HEK293 (cell line): ENCODE data around the gene SHLD2.
"Not testable (repeated sequence)": the region's sequence is repeated elsewhere in the genome, so short reads cannot be mapped to it uniquely, and the experiment has no call there.

Experiments used
- CTCF ChIA-PET: fragments of 350-600 bp; formaldehyde crosslinking; extraction: SDS; loops from one replicate; lab custom pipeline; 2021; ENCODE audit warnings: antibody characterized with exemption; lab: Yijun Ruan, JAX
- POLR2A ChIA-PET: fragments of 300-600 bp; formaldehyde crosslinking; extraction: SDS; loops from one replicate; lab custom pipeline; 2020; ENCODE audit warnings: antibody characterized with exemption, inconsistent platforms; lab: Yijun Ruan, JAX
- H3K27ac ChIP-seq: fragments of 200-500 bp; sonication (Bioruptor generic); 2 replicates; pipeline ENCODE4 v1.5.1; 2014; ENCODE audit warnings: low read depth, low read length, control low read depth, inconsistent platforms; ENCODE audit errors: extremely low read depth
- H3K36me3 ChIP-seq, 2 experiments: fragments of 200-500 bp in 1 of 2; sonication (Bioruptor generic) in 1 of 2; 1 replicate in 1 of 2; 2 replicates in 1 of 2; pipeline ENCODE4 v1.5.1; 2014 to 2017; ENCODE audit warnings: inconsistent platforms in 2 of 2, low read length in 2 of 2; ENCODE audit not compliant: control insufficient read depth in 2 of 2, insufficient read depth in 1 of 2
- H3K4me1 ChIP-seq: fragments of 200-500 bp; sonication (Bioruptor generic); 2 replicates; pipeline ENCODE4 v1.5.1; 2014; ENCODE audit warnings: mild to moderate bottlenecking, low read length, inconsistent platforms; ENCODE audit not compliant: control insufficient read depth, insufficient read depth
- H3K4me3 ChIP-seq: 2 replicates; pipeline ENCODE4 v1.5.1; 2011; ENCODE audit warnings: low read depth, mild to moderate bottlenecking, control low read depth, low read length, moderate library complexity
- H3K9me3 ChIP-seq: fragments of 200-500 bp; sonication (Bioruptor generic); 2 replicates; pipeline ENCODE4 v1.5.1; 2014; ENCODE audit warnings: low read depth, low read length, inconsistent platforms; ENCODE audit not compliant: control insufficient read depth, insufficient read depth
- PATZ1 ChIP-seq: fragments of 450-650 bp; formaldehyde crosslinking; IDR thresholded peaks from 2 replicates; pipeline ENCODE4 v1.5.1; 2016; ENCODE audit warnings: missing biosample characterization, missing genetic modification characterization
- ZFP37 ChIP-seq: fragments of 450-650 bp; formaldehyde crosslinking; IDR thresholded peaks from 2 replicates; pipeline ENCODE4 v1.5.1; 2016; ENCODE audit warnings: missing biosample characterization, missing genetic modification characterization
- ZNF132 ChIP-seq: fragments of 450-650 bp; formaldehyde crosslinking; IDR thresholded peaks from 2 replicates; pipeline ENCODE4 v1.5.1; 2017; ENCODE audit warnings: missing biosample characterization, missing genetic modification characterization, borderline replicate concordance
- ZNF140 ChIP-seq: fragments of 450-650 bp; formaldehyde crosslinking; IDR thresholded peaks from 2 replicates; pipeline ENCODE4 v1.5.1; 2016; ENCODE audit warnings: missing biosample characterization, missing genetic modification characterization
- ZNF335 ChIP-seq: fragments of 450-650 bp; formaldehyde crosslinking; conservative IDR thresholded peaks from 2 replicates; pipeline ENCODE4 v1.5.1; 2016; ENCODE audit warnings: missing biosample characterization, missing genetic modification characterization
- ZNF362 ChIP-seq: fragments of 450-650 bp; formaldehyde crosslinking; IDR thresholded peaks from 2 replicates; pipeline ENCODE4 v1.5.1; 2016; ENCODE audit warnings: missing biosample characterization, missing genetic modification characterization
- ZNF366 ChIP-seq: fragments of 450-650 bp; formaldehyde crosslinking; conservative IDR thresholded peaks from 2 replicates; pipeline ENCODE4 v1.5.1; 2016; ENCODE audit warnings: missing biosample characterization, missing genetic modification characterization
- ZNF391 ChIP-seq: fragments of 450-650 bp; formaldehyde crosslinking; IDR thresholded peaks from 2 replicates; pipeline ENCODE4 v1.5.1; 2016; ENCODE audit warnings: low read depth, missing biosample characterization, missing genetic modification characterization, borderline replicate concordance
- ZNF426 ChIP-seq: fragments of 450-650 bp; formaldehyde crosslinking; IDR thresholded peaks from 2 replicates; pipeline ENCODE4 v1.5.1; 2017; ENCODE audit warnings: missing biosample characterization, missing genetic modification characterization, mild to moderate bottlenecking, inconsistent platforms, moderate library complexity
- ZNF433 ChIP-seq: fragments of 450-650 bp; formaldehyde crosslinking; IDR thresholded peaks from 2 replicates; pipeline ENCODE4 v1.5.1; 2016; ENCODE audit warnings: missing biosample characterization, missing genetic modification characterization, low read depth
- ZNF518A ChIP-seq: fragments of 450-650 bp; formaldehyde crosslinking; conservative IDR thresholded peaks from 2 replicates; pipeline ENCODE4 v1.5.1; 2016; ENCODE audit warnings: low read depth, missing biosample characterization, missing genetic modification characterization
- ZNF561 ChIP-seq: fragments of 450-650 bp; IDR thresholded peaks from 2 replicates; pipeline ENCODE4 v1.5.1; 2018; ENCODE audit warnings: missing biosample characterization, missing genetic modification characterization, borderline replicate concordance
- ZNF585B ChIP-seq: fragments of 450-650 bp; formaldehyde crosslinking; IDR thresholded peaks from 2 replicates; pipeline ENCODE4 v1.5.1; 2016; ENCODE audit warnings: missing biosample characterization, missing genetic modification characterization
- ZNF629 ChIP-seq: fragments of 450-650 bp; formaldehyde crosslinking; IDR thresholded peaks from 2 replicates; pipeline ENCODE4 v1.5.1; 2017; ENCODE audit warnings: missing biosample characterization, missing genetic modification characterization
- ZNF658 ChIP-seq: fragments of 450-650 bp; formaldehyde crosslinking; IDR thresholded peaks from 2 replicates; pipeline ENCODE4; 2016; ENCODE audit warnings: missing biosample characterization, missing genetic modification characterization
- ZNF707 ChIP-seq: fragments of 450-650 bp; formaldehyde crosslinking; IDR thresholded peaks from 2 replicates; pipeline ENCODE4 v1.5.1; 2016; ENCODE audit warnings: missing biosample characterization, missing genetic modification characterization
- ZNF768 ChIP-seq: fragments of 450-650 bp; formaldehyde crosslinking; IDR thresholded peaks from 2 replicates; pipeline ENCODE4 v1.5.1; 2018; ENCODE audit warnings: missing biosample characterization, mild to moderate bottlenecking, missing genetic modification characterization
- ZNF776 ChIP-seq: fragments of 450-650 bp; formaldehyde crosslinking; IDR thresholded peaks from 2 replicates; pipeline ENCODE4 v1.5.0; 2017; ENCODE audit warnings: missing biosample characterization, missing genetic modification characterization, borderline replicate concordance
- TF ChIP-seq, protein P1 (sequence below): fragments of 450-650 bp; formaldehyde crosslinking; IDR thresholded peaks from 2 replicates; pipeline ENCODE4 v1.5.1; 2016; ENCODE audit warnings: missing biosample characterization, missing genetic modification characterization
- TF ChIP-seq, protein P2 (sequence below): fragments of 450-650 bp; formaldehyde crosslinking; IDR thresholded peaks from 2 replicates; pipeline ENCODE4 v1.5.1; 2016; ENCODE audit warnings: missing biosample characterization, missing genetic modification characterization
- TF ChIP-seq, protein P3 (sequence below): sonication (generic); formaldehyde crosslinking; IDR thresholded peaks from 2 replicates; pipeline ENCODE4 v1.8.1; 2022; ENCODE audit warnings: mild to moderate bottlenecking, moderate library complexity, missing genetic modification reagents

Gene SHLD2

GRCh38 chr10:87084291-87084782 is 10.7 kb upstream of the SHLD2 start:
- H3K9me3 ChIP-seq, H3K27ac ChIP-seq, H3K4me3 ChIP-seq, H3K4me1 ChIP-seq, CTCF ChIA-PET, POLR2A ChIA-PET: not testable (repeated sequence)
- TF ChIP-seq ZNF362 (tag by site-specific recombination) = 0 out of 2 replicates have a peak, but pooled peaks have one; percentile 21
- TF ChIP-seq ZNF629 (tag by site-specific recombination) = 0 out of 2 replicates have a peak, but pooled peaks have one; percentile 3
- H3K36me3 ChIP-seq = peaks cover 0 to 12% of the 10 kb centered on the region in 2 experiments; a peak in 2 of 3 replicates

- H3K4me1 ChIP-seq = peaks cover 13% of the 10 kb centered on the region; the same call in 1 of the 2 replicates
- POLR2A ChIA-PET = no interaction called here
- TF ChIP-seq, protein P1, sequence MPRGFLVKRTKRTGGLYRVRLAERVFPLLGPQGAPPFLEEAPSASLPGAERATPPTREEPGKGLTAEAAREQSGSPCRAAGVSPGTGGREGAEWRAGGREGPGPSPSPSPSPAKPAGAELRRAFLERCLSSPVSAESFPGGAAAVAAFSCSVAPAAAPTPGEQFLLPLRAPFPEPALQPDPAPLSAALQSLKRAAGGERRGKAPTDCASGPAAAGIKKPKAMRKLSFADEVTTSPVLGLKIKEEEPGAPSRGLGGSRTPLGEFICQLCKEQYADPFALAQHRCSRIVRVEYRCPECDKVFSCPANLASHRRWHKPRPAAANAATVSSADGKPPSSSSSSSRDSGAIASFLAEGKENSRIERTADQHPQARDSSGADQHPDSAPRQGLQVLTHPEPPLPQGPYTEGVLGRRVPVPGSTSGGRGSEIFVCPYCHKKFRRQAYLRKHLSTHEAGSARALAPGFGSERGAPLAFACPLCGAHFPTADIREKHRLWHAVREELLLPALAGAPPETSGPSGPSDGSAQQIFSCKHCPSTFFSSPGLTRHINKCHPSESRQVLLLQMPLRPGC (tag by site-specific recombination) = no peak
- no peak for TF ChIP-seq ZNF140 (tag by site-specific recombination)
- no peak for TF ChIP-seq PATZ1 (tag by site-specific recombination)
- no peak for TF ChIP-seq ZNF561 (tag by site-specific recombination)
- no peak for TF ChIP-seq ZFP37 (tag by site-specific recombination)
- TF ChIP-seq ZNF426 = no peak
- TF ChIP-seq ZNF518A (tag by site-specific recombination) = no peak
- TF ChIP-seq ZNF132 (tag by site-specific recombination) = no peak
- TF ChIP-seq ZNF776 (tag by site-specific recombination) = no peak
- TF ChIP-seq ZNF658 = no peak
- TF ChIP-seq ZNF391 (tag by site-specific recombination) = no peak
- TF ChIP-seq ZNF433 (tag by site-specific recombination) = no peak
- TF ChIP-seq ZNF366 (tag by site-specific recombination) = no peak
- no peak for TF ChIP-seq ZNF768
- TF ChIP-seq ZNF335 (tag by site-specific recombination) = no peak
- no peak for TF ChIP-seq ZNF707 (tag by site-specific recombination)
- TF ChIP-seq, protein P2, sequence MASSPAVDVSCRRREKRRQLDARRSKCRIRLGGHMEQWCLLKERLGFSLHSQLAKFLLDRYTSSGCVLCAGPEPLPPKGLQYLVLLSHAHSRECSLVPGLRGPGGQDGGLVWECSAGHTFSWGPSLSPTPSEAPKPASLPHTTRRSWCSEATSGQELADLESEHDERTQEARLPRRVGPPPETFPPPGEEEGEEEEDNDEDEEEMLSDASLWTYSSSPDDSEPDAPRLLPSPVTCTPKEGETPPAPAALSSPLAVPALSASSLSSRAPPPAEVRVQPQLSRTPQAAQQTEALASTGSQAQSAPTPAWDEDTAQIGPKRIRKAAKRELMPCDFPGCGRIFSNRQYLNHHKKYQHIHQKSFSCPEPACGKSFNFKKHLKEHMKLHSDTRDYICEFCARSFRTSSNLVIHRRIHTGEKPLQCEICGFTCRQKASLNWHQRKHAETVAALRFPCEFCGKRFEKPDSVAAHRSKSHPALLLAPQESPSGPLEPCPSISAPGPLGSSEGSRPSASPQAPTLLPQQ (tag by site-specific recombination) = no peak
- TF ChIP-seq ZNF585B = no peak
- TF ChIP-seq, protein P3, sequence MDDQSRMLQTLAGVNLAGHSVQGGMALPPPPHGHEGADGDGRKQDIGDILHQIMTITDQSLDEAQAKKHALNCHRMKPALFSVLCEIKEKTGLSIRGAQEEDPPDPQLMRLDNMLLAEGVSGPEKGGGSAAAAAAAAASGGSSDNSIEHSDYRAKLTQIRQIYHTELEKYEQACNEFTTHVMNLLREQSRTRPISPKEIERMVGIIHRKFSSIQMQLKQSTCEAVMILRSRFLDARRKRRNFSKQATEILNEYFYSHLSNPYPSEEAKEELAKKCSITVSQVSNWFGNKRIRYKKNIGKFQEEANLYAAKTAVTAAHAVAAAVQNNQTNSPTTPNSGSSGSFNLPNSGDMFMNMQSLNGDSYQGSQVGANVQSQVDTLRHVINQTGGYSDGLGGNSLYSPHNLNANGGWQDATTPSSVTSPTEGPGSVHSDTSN = no peak
- H3K36me3 ChIP-seq = peaks cover 0 to 18% of the 10 kb centered on the region in 2 experiments; a peak in 1 of 3 replicates
- no peaks in the 10 kb centered on the region for H3K9me3 ChIP-seq
- CTCF ChIA-PET = interaction anchor here (0.7 kb wide), 1 partner anchor 9 kb away, joined by 5 read pairs; no protein-coding TSS in a partner anchor
- no peak overlapping the region for H3K4me3 ChIP-seq
- H3K27ac ChIP-seq = no peak overlapping the region
Measured at GRCh38 chr10:87085537-87085936, 9.5 kb upstream of the SHLD2 start.
